Measurements from ENCODE around the gene ERN1.

DNA sequence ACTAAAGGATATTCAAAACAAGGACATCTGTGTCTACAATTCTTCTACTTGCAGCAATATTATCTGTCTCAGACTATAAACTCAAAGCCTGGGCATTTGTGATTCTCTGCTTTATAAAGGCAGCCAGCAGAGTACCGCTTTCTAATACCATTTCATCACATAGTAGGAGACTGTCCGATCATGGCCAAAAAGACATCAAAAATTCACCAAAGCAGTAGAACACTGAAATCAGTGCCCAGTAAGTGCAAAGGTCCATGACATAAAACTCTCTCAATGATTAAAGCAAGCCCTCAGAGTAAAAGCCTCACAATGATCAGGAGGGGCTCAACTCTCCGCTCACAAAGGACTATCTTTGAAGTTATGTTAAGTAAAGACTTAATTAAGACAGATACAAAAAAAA is 23.0 kb downstream of the ERN1 start:
- TF ChIP-seq CTCF (conservative IDR thresholded peaks at IDR 0.05; ENCODE audit: low read depth, low read length): no peak
- TF ChIP-seq EZH2 (IDR thresholded peaks at IDR 0.05; ENCODE audit: borderline replicate concordance, low read depth, low read length, poor library complexity, severe bottlenecking): no peak
